ENCODE measurements around the gene KRT14. TPM values are rescaled to one million over a fixed set of nuclear protein-coding genes. Genes with fewer than 3 reads are reported as not detected.
A peak's percentile ranks its signal among the peaks of the same experiment; 100 is the strongest.
"Not testable (repeated sequence)": the region's sequence is repeated elsewhere in the genome, so short reads cannot be mapped to it uniquely, and the experiment has no call there.

Gene KRT14
- total and polyA plus RNA-seq, 5 experiments from 2014 or later = not detected

DNA sequence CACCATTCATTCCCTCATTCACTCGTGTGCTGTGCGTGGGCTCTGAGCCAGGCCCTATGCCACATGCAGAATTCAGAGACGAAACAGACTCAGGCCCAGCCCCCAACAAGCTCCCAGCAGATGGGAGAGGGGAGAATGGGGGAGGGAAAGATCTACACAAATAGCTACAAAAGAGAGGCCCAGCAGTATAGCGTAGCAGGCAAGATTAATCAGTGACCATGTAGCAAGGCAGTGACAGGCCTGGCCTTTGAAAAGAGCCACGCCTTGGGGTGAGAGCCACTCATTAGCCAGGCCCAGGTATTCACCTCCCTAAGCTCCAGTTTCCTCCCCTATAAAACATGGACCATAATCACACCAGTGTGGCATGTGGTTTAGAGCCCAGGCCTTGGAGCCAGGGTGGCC lies 42.2 kb downstream of the KRT14 start:
- ATAC-seq = no peak
- Mint-ChIP-seq H3K4me3 (no peak overlapping the region), H3K36me3 (peaks cover 0 to 6% (median 3%) of the 10 kb centered on the region in 3 donors), H3K27me3 (peaks cover 0 to 5% (median 0%) of the 10 kb centered on the region in 5 donors), H3K4me1 (peaks cover 7 to 18% (median 15%) of the 10 kb centered on the region in 4 donors), H3K27ac (peak overlapping the region in 1 of 10 donors; percentile 18), H3K9me3 (peaks cover 0 to 8% (median 0%) of the 10 kb centered on the region in 9 donors)
- DNase-seq = no peak
- POLR2A ChIA-PET = no interaction called here

DNA sequence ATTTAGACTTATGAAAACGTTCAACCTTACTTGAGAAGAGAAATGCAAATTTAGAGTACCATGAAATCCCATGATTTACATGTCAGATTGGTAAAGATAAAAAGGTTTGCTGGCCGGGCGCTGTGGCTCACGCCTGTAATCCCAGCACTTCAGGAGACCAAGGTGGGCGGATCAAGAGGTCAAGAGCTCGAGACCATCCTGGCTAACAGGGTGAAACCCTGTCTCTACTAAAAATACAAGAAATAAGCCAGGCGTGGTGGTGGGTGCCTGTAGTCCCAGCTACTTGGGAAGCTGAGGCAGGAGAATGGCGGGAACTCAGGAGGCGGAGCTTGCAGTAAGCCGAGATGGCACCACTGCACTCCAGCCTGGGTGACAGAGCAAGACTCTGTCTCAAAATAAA lies 43.9 kb downstream of the KRT14 start:
- POLR2A ChIA-PET, H3K9me3 Mint-ChIP-seq, H3K27ac Mint-ChIP-seq, H3K4me1 Mint-ChIP-seq, DNase-seq, H3K36me3 Mint-ChIP-seq, H3K27me3 Mint-ChIP-seq, ATAC-seq, H3K4me3 Mint-ChIP-seq: not testable (repeated sequence)

DNA sequence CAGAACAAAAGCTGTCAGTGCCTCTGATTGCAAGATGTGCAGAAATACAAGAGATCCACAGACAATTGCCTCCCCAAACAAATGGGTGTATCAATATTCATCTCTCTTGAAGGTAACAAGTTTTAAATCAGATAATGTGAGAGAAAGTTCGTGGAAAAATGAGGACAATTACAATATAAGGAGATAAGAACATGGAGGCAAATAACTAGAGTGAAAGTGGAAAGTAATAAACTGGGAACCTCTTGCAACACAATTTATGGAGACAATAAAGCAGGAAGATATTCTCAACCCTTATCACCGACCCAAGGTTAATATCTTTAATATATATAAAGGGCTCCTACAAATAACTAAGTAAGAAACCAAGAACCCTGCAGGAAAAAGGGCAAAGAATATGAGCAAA lies 44.3 kb downstream of the KRT14 start:
- POLR2A ChIA-PET = no interaction called here
- no peak for ATAC-seq
- DNase-seq = no peak
- Mint-ChIP-seq H3K4me1 (no peaks in the 10 kb centered on the region), H3K4me3 (no peak overlapping the region), H3K27me3 (peaks cover 0 to 5% (median 2%) of the 10 kb centered on the region in 5 donors), H3K9me3 (peaks cover 0 to 7% (median 0%) of the 10 kb centered on the region in 9 donors), H3K27ac (no peak overlapping the region), H3K36me3 (peaks cover 0 to 6% (median 3%) of the 10 kb centered on the region in 3 donors)

DNA sequence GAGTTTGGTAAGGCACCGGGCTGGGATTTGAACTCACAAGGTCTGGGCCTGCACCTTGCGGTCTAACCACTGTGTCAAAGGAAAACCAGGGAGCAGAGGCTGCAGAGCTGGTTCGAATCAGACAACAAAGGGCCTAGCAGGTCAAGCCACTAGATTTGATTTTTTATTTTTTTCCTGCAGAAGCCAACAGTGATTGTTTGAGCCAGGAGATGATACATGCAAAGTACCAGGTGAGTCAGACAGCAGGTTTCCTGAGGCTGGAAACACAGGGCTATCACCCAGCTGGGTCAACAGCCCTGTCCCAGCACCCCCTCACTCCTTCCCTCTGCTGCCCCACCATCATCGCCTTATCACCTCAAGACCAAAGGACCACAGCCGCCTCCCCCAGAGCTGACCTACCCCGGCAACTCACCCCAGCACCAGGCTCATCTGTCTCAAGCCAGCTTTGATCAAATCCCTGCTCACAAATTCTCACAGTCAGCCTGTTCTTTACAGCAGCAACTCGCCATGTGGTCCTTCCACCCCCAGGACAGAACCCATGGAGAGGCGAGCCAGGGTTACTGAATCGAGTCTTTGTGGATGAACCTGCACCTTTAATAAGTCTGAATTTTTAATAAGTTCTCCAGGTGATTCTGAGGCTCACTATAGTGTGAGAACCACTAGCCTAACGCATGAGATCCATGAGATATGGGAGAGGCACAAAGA lies 45.6 kb downstream of the KRT14 start:
- peak overlapping the region in 1 of 10 donors; percentile 49 for H3K27ac Mint-ChIP-seq
- POLR2A ChIA-PET = no interaction called here
- H3K4me3 Mint-ChIP-seq = no peak overlapping the region
- DNase-seq (no peak), ATAC-seq (no peak)
- peaks cover 0 to 12% (median 8%) of the 10 kb centered on the region in 5 donors for H3K27me3 Mint-ChIP-seq
- H3K9me3 Mint-ChIP-seq = no peaks in the 10 kb centered on the region
- no peaks in the 10 kb centered on the region for H3K36me3 Mint-ChIP-seq
- H3K4me1 Mint-ChIP-seq = peaks cover 0 to 2% (median 0%) of the 10 kb centered on the region in 4 donors

DNA sequence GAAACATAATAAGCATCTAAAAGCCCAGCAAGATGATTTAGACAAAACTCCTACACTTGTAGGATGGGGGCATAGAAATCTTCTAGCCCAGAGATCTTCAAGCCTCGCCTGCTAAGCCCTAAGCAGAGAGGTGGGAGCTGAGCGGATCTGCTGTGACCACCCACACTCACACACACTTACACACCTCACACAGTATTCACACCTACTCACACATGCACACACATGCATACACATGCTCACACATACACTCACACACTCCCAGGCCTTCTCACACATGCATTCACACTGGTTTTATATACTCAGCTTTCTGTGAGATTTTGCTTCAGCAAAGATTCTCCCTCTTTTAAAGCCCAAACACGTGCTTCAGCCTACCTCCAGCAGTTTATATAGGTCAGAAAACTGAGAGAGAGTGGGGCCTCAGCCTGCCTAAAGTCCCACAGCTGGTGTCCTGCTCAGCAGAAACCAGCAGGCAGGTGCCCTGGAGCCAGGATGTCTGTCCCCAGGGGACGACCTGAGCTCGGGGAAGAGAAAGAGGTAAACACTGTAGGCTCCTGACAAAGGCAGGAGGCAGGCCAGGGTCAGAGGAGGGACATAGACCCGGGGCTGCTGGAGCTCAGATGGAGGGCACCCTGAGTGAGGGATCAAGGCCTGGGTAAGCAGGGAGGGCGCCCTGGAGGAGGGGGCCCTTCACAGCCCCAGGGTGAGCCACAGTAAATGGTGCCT lies 46.6 kb downstream of the KRT14 start:
- Mint-ChIP-seq H3K36me3 (no peaks in the 10 kb centered on the region), H3K4me1 (peaks cover 0 to 4% (median 0%) of the 10 kb centered on the region in 4 donors), H3K27ac (no peak overlapping the region), H3K27me3 (peaks cover 2 to 18% (median 13%) of the 10 kb centered on the region in 5 donors), H3K9me3 (no peaks in the 10 kb centered on the region), H3K4me3 (no peak overlapping the region)
- no peak for ATAC-seq
- DNase-seq = no peak
- POLR2A ChIA-PET = no interaction called here

DNA sequence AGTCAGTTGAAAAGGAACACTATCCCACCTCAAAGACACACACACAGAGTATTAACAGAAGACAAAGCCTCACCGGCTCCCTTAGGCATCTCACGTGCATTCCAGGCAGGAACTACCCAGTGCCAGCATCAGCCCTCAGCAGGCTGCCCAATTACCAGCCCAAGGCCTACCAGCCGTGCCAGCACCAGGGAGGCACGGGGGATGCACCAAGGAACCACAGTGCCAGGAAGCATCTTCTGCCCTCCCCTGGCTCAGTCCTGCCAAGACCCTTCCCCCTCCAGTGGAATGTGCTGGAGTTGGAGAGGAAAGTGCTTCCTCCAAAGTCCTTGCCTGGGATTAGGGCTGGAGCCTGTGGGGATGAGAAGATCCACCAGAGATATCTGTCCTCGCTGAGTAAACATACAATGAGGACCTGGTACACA lies 47.6 kb downstream of the KRT14 start:
- no peaks in the 10 kb centered on the region for H3K36me3 Mint-ChIP-seq

DNA sequence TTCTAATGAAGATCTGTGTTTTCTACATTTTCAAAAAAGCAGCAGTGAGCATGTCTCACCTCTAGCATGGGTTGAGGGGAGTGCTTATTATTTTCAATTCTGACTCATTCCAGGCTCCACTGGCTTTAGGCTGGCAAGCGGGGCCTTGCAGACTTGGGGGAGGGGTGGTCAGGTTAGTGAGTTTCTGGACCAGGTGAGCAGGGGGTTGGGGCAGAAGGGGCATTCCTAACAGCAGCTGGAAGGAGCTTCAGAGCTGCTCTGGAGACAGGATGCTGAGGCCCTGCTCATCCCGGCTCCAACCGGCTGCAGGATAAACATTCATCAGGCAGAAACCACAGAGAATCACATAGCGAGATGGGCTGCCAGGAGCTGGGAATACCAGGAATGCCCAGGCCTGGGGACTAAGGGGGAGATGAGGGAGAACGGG lies 48.1 kb downstream of the KRT14 start:
- no peaks in the 10 kb centered on the region for H3K9me3 Mint-ChIP-seq
- H3K4me3 Mint-ChIP-seq = no peak overlapping the region
- H3K27ac Mint-ChIP-seq = no peak overlapping the region
- no peaks in the 10 kb centered on the region for H3K36me3 Mint-ChIP-seq
- POLR2A ChIA-PET = no interaction called here
- ATAC-seq (no peak), DNase-seq (no peak)
- peaks cover 2 to 24% (median 19%) of the 10 kb centered on the region in 5 donors for H3K27me3 Mint-ChIP-seq
- H3K4me1 Mint-ChIP-seq = peaks cover 0 to 4% (median 0%) of the 10 kb centered on the region in 4 donors

More for the DNA sequence above, 47.6 kb downstream of the KRT14 start:
- no peak overlapping the region for H3K4me3 Mint-ChIP-seq
- peaks cover 2 to 23% (median 17%) of the 10 kb centered on the region in 5 donors for H3K27me3 Mint-ChIP-seq
- H3K9me3 Mint-ChIP-seq = no peaks in the 10 kb centered on the region
- H3K27ac Mint-ChIP-seq = no peak overlapping the region
- ATAC-seq = no peak
- DNase-seq = no peak
- POLR2A ChIA-PET = no interaction called here
- H3K4me1 Mint-ChIP-seq = peaks cover 0 to 4% (median 0%) of the 10 kb centered on the region in 4 donors

DNA sequence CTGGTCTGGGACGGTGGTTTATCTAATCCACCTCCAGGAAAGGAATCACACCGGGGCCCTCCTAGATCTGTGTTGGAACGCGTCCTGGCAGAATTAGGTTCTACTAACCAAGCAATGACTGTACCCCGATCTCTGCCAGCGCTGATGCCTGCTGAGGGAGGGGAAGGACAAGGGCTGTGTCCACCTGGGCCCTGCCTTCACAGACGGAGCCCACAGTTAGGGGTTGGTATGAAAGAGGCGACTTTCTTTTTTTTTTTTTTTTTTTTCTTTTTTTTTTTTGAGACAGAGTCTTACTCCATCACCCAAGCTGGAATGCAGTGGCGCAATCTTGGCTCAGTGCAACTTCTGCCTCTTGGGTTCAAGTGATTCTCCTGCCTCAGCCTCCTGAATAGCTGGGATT lies 48.7 kb downstream of the KRT14 start:
- DNase-seq (peak in 1 of 10 donors; percentile 24), ATAC-seq (no peak)
- peaks cover 0 to 4% (median 0%) of the 10 kb centered on the region in 4 donors for H3K4me1 Mint-ChIP-seq
- POLR2A ChIA-PET = no interaction called here
- no peaks in the 10 kb centered on the region for H3K9me3 Mint-ChIP-seq
- H3K27me3 Mint-ChIP-seq = peaks cover 2 to 29% (median 21%) of the 10 kb centered on the region in 5 donors
- no peak overlapping the region for H3K4me3 Mint-ChIP-seq
- H3K36me3 Mint-ChIP-seq = peaks cover 0 to under 1% (median 0%) of the 10 kb centered on the region in 3 donors
- H3K27ac Mint-ChIP-seq = no peak overlapping the region

DNA sequence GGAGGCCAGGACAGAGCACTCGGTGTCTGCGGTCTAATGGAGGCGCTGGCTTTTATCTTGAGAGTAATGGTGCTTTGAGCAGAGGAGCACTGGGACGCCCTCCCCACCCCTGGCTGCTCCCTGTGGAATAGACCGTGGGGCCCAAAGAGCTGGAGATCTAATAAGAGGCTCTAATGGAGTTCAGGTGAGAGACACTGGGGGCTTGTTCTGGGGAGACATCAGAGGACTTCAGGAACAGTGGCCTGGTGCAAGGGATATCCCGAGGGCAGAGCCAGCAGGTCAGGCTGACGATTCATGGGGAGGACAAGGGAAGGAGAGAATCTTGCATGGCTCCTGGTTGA lies 49.1 kb downstream of the KRT14 start:
- Mint-ChIP-seq H3K4me3 (no peak overlapping the region), H3K27ac (no peak overlapping the region), H3K36me3 (peaks cover 0 to 3% (median 0%) of the 10 kb centered on the region in 3 donors), H3K9me3 (no peaks in the 10 kb centered on the region), H3K27me3 (peaks cover 5 to 33% (median 25%) of the 10 kb centered on the region in 5 donors), H3K4me1 (peaks cover 0 to 4% (median 0%) of the 10 kb centered on the region in 4 donors)
- ATAC-seq = no peak
- peak in 1 of 10 donors; percentile 6 for DNase-seq
- POLR2A ChIA-PET = no interaction called here

DNA sequence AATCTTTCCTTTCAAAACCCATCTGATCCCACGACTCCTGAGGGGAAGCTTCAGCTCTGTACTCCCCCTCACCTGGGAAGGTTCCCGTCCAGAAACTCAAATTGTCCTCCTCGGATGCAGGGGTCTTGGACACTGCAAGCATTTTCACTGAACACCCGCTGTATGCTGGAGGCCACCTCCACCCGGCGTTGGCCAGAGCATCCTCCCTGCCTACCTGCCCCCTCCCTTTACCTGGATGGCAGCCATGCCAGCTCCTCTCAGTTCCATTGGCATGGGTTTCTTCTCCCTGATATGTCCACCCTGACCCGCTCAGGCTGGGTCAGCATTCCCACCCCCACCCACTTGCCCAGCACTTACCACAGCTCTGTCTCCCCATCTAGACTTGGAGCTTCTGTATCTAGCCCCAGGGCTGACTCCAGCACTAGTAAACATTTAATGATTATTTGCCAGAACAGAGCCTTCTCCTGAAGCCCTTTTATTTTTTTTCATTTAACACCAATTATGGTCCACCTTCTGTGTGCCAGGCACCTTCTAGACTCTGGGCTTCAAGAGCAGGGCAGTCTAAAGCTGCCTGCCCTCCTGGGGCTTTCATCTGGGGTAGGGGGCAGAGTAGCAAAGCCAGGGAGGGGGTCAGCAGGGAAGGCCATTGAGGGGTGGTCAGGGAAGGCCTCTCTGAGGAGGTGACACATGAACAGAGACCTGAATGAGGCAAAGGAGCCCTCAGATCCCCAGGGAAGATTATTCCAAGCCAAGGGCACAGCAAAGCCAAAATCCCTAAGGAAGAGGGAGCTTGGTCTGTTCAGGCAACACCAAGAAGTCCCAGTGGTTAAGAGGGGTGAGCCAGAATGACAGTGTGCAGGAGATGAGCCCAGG lies 49.7 kb downstream of the KRT14 start:
- H3K36me3 Mint-ChIP-seq = peaks cover 0 to 3% (median 0%) of the 10 kb centered on the region in 3 donors
- ATAC-seq (no peak), DNase-seq (peak in 1 of 10 donors; percentile 31)
- peaks cover 0 to 4% (median 0%) of the 10 kb centered on the region in 4 donors for H3K4me1 Mint-ChIP-seq
- H3K9me3 Mint-ChIP-seq = no peaks in the 10 kb centered on the region
- peaks cover 10 to 40% (median 28%) of the 10 kb centered on the region in 5 donors for H3K27me3 Mint-ChIP-seq
- POLR2A ChIA-PET = no interaction called here
- no peak overlapping the region for H3K27ac Mint-ChIP-seq
- no peak overlapping the region for H3K4me3 Mint-ChIP-seq

DNA sequence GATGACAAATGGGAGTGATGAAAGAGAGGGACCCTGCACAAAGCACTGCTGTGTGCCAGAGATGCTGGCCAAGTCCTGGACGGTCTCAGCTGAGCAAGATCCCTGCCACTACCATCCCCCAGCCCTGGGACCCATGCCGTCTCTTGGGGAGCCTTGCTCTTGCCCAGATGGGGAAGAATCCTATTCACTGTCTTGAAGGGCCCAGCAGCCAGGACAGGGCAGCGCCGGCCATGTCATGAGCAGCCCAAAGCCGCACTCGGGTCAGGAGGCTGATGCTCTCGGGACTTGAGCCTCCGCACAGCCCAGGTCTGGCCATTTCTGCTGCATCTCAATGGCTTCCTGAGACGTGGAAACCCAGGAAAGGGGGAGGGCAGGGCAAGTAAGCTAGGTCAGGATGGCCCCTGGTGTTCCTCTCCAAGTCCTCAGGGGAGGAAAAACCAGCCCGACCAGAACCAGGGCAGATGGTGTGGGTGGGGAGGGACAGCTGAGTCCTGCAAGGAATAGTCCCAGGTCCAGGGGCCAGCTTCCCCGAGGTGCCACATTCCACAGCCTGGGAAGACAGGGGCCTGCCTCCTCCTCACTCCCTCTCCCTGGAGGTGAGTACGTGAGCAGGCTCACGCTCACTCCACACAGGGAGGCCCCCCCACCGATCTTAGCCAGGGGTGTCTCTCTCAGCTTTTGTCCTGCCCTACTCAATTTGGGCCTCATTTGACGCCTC lies 50.8 kb downstream of the KRT14 start:
- POLR2A ChIA-PET = no interaction called here
- Mint-ChIP-seq H3K4me1 (peaks cover 0 to 4% (median 0%) of the 10 kb centered on the region in 4 donors), H3K9me3 (no peaks in the 10 kb centered on the region), H3K4me3 (no peak overlapping the region), H3K27me3 (peaks cover 11 to 50% (median 36%) of the 10 kb centered on the region in 5 donors), H3K36me3 (peaks cover 0 to 3% (median 0%) of the 10 kb centered on the region in 3 donors), H3K27ac (no peak overlapping the region)
- DNase-seq = peak in 1 of 10 donors; percentile 57
- no peak for ATAC-seq

Data from naive thymus-derived CD8-positive, alpha-beta T cell (primary cell).